GM21723 (cell line): ENCODE data around the gene GABRG3.

Experiments used
- ATAC-seq: cut with Tn5 transposase; IDR thresholded peaks from one replicate; pipeline ENCODE4 v1.9.1; 2021; ENCODE audit warnings: mild to moderate bottlenecking, moderate library complexity; ENCODE audit not compliant: unreplicated experiment

The GABRG3 gene

GRCh38 chr15:27059610-27060202 is 88.7 kb downstream of the GABRG3 start:
- ATAC-seq: no peak

- ATAC-seq: no peak
Measured at GRCh38 chr15:27061739-27062138, 90.8 kb downstream of the GABRG3 start.

GRCh38 chr15:27062951-27063350 is 92.0 kb downstream of the GABRG3 start:
- no peak for ATAC-seq

- no peak for ATAC-seq
Measured at GRCh38 chr15:27064080-27064479, 93.1 kb downstream of the GABRG3 start.

GRCh38 chr15:27065151-27065550 is 94.2 kb downstream of the GABRG3 start:
- ATAC-seq: no peak

GRCh38 chr15:27065785-27066184 is 94.8 kb downstream of the GABRG3 start:
- no peak for ATAC-seq

GRCh38 chr15:27066446-27066845 is 95.5 kb downstream of the GABRG3 start:
- ATAC-seq: no peak

- no peak for ATAC-seq
Measured at GRCh38 chr15:27067175-27067574, 96.2 kb downstream of the GABRG3 start.

- ATAC-seq: no peak
Measured at GRCh38 chr15:27070841-27071240, 99.9 kb downstream of the GABRG3 start.

GRCh38 chr15:27074179-27074578 is 103.2 kb downstream of the GABRG3 start:
- no peak for ATAC-seq

GRCh38 chr15:27077790-27078189 is 106.8 kb downstream of the GABRG3 start:
- ATAC-seq: no peak

GRCh38 chr15:27081676-27082418 is 110.9 kb downstream of the GABRG3 start:
- no peak for ATAC-seq

GRCh38 chr15:27082526-27082925 is 111.5 kb downstream of the GABRG3 start:
- no peak for ATAC-seq

- ATAC-seq: no peak
Measured at GRCh38 chr15:27084844-27085243, 113.9 kb downstream of the GABRG3 start.

- ATAC-seq: no peak
Measured at GRCh38 chr15:27086149-27086548, 115.2 kb downstream of the GABRG3 start.

GRCh38 chr15:27086805-27087204 is 115.8 kb downstream of the GABRG3 start:
- no peak for ATAC-seq

GRCh38 chr15:27087651-27088583 is 116.9 kb downstream of the GABRG3 start:
- no peak for ATAC-seq

GRCh38 chr15:27088584-27089232 is 117.7 kb downstream of the GABRG3 start:
- no peak for ATAC-seq

- no peak for ATAC-seq
Measured at GRCh38 chr15:27089233-27089586, 118.2 kb downstream of the GABRG3 start.

- no peak for ATAC-seq
Measured at GRCh38 chr15:27089676-27090075, 118.7 kb downstream of the GABRG3 start.

GRCh38 chr15:27091270-27091940 is 120.4 kb downstream of the GABRG3 start:
- no peak for ATAC-seq
